ACHN (cell line): ENCODE measurements around the gene MAGI1.

Source experiments
- DNase-seq: peaks from one replicate; pipeline ENCODE4 v3.0.0-alpha.2; 2015
- in situ Hi-C: cut with HindIII; loops from 2 replicates; pipeline ENCODE4 v1.10.0; 2017; ENCODE audit warnings: low sequenced_read_pairs, low pct_ligation_motif_present, low pct_unique_long_range_greater_than_20kb

MAGI1 gene

GRCh38 chr3:65955792-65956477 lies 82.8 kb downstream of the MAGI1 start:
- in situ Hi-C loops = no loop called here
- peak; percentile 44 for DNase-seq

GRCh38 chr3:65953881-65954733 lies 84.6 kb downstream of the MAGI1 start:
- DNase-seq = peak; percentile 76

DNA sequence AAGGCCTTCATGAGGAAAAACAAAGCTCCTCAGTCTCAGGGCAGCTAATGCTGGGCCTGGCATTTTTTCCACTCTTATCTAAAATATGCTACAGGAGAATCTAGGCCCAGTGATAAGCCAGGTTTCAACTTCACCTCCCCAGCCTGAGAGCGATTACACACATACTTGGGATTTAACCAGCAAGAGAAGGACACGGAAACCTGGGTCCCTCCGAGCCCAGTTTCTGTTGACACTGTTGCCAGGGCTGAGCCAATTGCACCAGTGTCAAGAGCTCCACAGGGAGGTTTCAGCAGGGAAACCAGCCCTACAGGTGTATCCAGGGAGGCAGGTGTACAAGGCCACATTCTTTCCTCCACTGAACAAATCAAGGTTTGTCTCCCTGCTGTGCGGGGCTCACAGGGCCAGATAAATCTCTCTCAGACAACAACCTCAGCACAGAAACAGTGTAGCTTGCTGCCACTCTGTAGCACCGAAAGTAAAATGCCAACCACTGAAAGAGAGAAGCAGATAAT lies 85.4 kb downstream of the MAGI1 start:
- no peak for DNase-seq
- in situ Hi-C loops = no loop called here

More at GRCh38 chr3:65953881-65954733, 84.6 kb downstream of the MAGI1 start:
- in situ Hi-C loops = no loop called here

DNA sequence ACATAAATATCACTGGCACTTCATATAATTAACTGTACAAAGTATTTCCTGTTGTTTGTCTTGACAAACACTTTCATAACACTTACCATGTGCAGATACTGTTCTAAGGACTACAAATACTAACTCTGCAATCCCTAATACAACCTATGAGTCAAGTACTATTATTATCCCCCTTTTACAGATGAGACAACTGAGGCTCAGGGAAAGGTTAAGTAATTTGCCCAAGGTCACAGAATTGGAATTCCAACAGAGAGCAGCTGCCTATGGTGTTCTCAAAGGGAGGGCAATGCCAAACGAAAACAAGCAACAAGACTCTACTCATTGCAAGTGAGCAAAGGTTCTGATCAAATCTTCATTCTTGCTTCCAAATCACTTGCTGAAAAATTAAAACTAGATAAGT lies 85.9 kb downstream of the MAGI1 start:
- DNase-seq = no peak
- in situ Hi-C loops = no loop called here

- in situ Hi-C loops = no loop called here
- DNase-seq = no peak
These were observed 86.7 kb downstream of the MAGI1 start for GRCh38 chr3:65951836-65952505.

DNA sequence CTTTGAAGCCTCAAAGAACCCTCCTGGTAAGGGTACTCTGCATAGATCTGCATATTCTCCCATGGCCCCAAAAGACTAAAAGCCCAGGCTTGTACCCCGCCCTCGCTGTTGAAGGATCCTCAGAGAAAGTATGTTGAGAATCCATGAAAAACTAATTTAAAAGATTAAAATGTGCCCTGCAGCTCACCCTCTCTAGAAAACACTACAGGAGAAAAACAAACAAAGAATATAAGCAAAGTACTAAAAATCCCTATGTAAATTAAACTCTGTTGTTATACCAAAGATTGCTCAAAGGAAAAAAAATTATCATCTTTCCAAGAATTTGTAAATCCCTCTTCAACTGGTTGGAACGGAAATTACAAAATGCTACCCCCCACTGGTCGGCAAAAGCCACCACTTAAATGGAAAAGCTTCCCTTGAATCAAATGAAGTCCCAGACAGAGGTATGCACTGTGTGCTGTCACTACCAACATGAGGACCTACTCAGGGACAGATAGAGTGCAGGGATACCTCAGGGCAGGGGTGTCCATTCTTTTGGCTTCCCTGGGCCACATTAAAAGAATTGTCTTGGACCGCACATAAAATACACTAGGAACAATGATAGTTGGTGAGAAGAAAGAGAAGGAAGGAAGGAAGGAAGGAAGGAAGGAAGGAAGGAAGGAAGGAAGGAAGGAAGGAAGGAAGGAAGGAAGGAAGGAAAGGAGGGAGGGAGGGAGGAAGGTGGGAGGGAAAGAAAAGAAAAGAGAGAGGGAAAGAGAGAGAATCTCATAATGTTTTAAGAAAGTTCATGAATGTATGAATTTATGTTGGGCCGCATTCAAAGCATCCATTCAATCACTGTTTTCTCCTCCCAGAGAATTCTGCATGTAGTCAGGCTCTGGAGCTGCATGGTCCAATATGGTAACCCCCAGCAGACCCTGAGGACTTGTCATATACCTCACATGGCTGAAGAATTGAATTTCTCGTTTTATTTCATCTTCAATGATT lies 88.1 kb downstream of the MAGI1 start:
- no peak for DNase-seq
- in situ Hi-C loops = no loop called here

- in situ Hi-C loops = no loop called here
- no peak for DNase-seq
These were observed 89.7 kb downstream of the MAGI1 start for GRCh38 chr3:65948841-65949573.

DNA sequence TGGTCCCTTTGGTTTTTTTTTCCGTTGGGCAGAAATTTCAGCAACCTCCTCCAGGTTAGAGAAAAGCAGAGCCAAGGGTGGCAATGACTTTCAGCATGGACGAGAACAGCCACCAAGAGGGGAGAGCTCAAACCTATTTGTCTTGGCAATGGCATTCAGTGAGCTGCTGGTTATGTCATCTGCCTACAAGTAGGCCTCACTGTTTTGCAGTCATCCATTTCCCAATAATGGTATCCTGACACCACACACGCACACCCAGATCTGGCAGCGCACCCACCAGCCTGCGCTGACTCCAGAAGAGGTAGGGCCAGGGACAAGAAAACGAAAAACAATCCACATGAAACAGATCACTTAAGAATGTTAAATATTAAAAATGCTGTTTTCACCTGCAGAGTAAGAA lies 92.3 kb downstream of the MAGI1 start:
- in situ Hi-C loops = no loop called here
- DNase-seq = no peak

DNA sequence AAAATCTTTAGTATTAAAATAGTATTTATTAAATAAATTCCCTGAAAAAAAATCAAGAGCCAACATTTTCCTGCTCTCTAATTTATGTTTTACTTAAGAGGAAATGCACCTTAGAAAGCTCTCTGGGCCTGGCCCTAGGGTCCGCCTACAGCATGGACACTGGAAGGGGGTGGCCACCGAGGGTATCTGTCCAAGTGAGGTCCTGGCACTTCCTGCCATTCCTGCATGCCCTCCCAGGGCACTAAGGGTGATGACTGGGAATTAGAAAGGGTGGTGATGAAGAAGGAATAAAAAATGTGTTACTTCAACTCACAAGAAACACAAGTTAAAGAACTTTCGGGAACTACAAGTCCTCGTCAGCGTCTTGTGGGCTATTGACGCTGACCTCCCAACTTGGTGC lies 92.8 kb downstream of the MAGI1 start:
- in situ Hi-C loops = no loop called here
- DNase-seq = no peak

DNA sequence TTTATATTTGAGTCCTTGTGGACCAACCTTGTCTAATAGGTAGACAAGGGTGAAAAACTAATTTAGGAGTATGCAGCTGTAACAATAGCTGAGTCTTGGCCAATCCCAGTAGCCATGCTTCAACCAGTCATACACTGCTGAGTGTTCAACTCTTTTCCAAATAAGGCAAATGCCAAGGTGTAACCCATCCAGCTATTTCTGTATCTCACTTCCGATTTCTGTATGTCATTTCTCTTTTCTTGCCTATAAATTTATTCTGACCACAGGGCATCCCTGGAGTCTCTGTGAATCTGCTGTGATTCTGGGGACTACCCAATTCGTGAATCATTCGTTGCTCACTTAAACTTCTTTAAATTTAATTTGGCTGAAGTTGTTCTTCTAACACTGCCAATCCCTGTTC lies 93.2 kb downstream of the MAGI1 start:
- in situ Hi-C loops = no loop called here
- DNase-seq = no peak

DNA sequence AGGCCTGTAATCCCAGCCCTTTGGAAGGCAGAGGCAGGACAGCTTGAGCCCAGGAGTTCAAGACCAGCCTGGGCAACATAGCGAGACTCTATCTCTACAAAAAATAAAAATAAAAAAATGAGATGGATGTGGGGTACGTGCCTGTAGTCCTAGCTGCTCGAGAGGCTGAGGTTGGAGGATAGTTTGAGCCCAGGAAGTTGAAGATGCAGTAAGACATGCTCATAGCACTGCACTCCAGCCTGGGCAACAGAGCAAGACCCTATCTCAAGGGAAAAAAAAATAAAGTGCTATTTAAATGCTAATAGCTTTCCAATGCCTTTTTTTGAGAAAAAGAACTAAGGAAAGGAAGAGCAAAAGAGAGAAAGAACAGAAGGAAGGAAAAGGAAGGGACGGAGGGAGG lies 94.5 kb downstream of the MAGI1 start:
- in situ Hi-C loops = no loop called here
- no peak for DNase-seq

DNA sequence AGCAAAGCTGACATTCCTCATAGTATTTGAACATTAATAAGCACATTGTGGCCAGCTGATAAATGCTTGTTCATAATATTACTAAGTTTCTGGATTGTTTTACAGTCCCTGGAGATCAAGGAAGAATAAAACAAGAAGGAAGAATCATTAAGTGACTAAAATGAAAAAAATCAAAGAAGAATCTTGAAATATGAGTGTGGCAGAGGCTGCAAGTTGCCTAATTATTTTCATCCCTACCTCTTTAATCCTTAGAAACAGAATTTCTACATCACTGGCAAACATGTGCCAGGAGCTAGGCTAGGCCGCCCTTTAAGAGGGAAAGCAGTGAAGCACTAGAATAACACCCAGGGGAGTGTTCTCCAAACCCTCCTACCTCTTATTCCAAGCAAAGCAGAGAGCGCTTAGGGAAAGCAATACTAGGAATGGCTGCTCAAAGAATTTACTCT lies 98.9 kb downstream of the MAGI1 start:
- in situ Hi-C loops = no loop called here
- DNase-seq = no peak

DNA sequence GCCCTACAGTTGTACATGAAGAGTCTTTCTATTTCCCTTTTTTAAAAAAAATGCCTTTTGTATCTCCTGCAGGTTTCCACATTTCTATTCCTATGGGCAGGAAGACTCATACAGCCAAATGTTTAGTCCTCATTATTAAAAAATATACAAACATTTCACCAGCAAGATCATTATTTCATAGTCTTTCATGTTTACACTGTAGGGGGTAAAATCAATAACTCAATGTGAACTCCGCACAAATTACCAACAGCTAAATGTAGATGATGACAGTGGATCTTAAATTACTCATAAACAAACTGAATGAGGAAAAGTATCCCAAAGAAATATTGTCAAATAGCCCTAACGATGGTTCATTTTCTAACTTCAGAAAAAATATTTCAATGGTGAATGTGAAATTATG lies 99.5 kb downstream of the MAGI1 start:
- no peak for DNase-seq
- in situ Hi-C loops = no loop called here

DNA sequence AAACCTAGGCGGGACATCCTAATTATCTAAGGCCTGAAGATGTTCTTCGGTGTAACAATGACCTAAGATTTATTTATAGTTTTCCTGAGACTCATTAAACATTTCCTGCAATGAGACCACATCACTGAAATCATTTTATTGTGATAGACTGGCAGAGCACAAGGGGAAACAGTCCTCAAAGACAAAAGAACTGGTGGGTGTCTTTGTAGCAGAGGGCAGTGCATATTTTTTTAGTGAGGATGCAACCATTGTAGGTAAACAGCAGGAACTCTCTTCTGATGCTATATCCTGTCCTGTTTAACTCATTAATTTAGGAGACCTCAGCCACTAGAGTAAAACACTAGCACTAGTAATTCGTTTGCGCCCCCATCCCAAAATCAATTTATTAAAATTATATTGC lies 100.0 kb downstream of the MAGI1 start:
- in situ Hi-C loops = no loop called here

DNA sequence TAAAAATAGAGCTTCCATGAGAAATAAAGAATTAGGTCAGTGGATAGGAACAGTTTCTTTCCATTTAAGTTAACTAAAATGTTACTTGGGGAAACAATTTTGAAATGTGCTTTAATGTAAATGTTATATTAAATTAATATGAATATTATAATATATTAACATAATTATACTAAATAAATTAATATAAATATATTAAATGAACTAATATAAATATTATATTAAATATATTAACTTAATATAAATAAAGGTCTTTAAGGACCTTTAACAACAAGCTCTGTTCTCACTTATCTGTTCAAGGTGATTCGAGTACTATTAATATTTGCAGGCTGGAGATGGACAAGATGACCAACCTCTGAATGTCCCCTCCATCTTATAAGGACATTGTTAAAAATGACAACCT lies 100.6 kb downstream of the MAGI1 start:
- DNase-seq = no peak
- in situ Hi-C loops = no loop called here

More for the DNA sequence above, 100.0 kb downstream of the MAGI1 start:
- DNase-seq = no peak

- DNase-seq = no peak
- in situ Hi-C loops = no loop called here
These were observed 101.6 kb downstream of the MAGI1 start for GRCh38 chr3:65936908-65937638.

DNA sequence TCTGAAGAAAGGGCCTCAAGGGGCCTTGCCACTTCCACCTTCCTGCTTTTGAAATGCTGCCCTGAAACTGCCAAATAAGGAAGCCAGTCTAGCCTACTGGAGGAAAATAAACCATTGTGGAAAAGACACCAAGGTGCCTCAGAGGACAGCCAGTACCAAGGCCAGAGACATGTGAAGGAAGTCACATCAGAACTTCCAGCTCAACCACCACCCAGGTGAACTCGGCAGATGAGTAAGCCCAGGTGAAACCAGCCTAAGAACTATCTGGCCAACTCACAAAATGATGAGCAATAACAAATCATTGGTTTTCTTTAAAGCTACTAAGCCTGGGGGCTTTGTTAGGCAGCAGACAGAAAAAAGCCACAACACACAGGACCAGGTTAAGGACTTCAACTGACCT lies 103.0 kb downstream of the MAGI1 start:
- DNase-seq = no peak
- in situ Hi-C loops = no loop called here
